Raji (cell line): ENCODE measurements around the gene ARHGAP10.

ENCODE experiments used
- POLR2A ChIP-seq: IDR thresholded peaks from 2 replicates; pipeline ENCODE4 v1.6.1; 2011; ENCODE audit warnings: low read depth, low read length, control low read depth; ENCODE audit not compliant: insufficient read depth

The ARHGAP10 gene

DNA sequence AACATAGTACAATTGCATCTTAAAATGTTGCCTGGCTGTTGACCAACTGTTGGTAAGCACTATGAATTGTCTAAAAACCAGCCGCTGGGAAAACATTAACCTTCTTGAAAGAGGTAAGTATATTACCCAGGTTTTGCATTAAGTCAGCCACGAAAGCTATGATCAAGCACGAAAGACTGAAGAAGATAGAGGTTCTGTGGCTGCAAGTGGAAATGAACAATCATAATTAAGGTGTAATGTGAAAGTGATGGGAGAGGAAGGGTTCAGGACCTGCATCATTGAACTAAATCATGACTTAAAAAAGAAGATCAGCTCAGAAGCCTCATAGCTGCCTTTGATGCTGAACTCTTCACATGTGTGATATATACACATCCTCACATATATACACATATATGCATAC is 369.3 kb downstream of the ARHGAP10 start:
- TF ChIP-seq POLR2A = no peak

- no peak for TF ChIP-seq POLR2A
Measured at GRCh38 chr4:148101790-148102189, 369.9 kb downstream of the ARHGAP10 start.

GRCh38 chr4:148103597-148104355 is 371.9 kb downstream of the ARHGAP10 start:
- no peak for TF ChIP-seq POLR2A

DNA sequence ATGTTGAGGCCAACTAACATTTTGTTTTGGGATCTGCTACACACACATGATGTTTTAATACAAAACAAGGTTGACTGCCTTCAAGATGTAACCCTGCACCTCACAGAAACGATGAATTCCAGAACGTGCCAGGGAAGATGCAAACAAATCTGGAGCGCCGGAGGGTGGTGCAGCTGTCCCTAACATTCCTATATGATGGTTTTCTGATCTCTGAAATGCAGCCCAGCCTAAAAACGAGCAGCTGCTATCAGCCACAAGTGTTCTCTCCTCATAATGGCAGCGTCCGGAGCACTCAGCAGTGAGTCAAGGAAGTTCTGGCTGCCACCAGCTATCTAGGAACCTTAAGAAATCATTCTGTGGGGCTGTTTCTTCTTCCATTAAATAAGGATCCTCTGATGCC is 376.9 kb downstream of the ARHGAP10 start:
- TF ChIP-seq POLR2A = no peak

GRCh38 chr4:148109216-148109615 is 377.3 kb downstream of the ARHGAP10 start:
- no peak for TF ChIP-seq POLR2A

GRCh38 chr4:148110169-148110568 is 378.3 kb downstream of the ARHGAP10 start:
- no peak for TF ChIP-seq POLR2A

DNA sequence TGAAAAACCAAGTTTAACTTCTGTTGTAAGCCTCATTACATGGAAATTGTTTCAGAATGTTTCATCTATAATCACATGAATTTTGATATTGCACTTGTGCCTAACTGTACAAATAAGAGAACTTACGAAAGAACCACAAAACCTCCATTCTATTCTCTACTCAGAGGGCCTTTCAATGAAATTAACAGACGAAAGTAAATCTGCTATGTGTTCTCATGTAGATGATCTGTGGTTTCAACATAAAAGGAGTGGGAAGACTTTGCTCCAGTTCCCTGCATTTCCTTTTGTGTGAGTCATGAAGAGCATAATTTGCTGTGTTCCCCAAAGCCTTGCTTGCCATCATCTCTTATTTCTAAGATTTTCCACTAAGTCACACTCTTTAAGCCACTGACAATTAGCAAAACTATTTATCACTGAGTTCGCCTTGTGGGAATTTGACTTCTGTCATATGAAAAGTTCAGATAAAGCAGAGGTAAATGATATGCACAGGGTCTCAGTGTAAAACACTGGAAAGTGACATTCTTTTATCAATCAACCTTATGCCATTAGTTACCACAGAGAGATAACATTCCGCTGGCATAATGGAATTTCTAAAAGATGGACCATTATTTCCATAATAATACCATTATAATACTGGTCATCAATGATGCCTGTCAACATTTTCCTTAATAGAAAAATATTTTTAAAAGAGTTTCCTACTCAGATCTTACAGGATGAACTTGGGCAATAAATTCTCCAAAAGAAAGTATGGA is 380.5 kb downstream of the ARHGAP10 start:
- TF ChIP-seq POLR2A = no peak

DNA sequence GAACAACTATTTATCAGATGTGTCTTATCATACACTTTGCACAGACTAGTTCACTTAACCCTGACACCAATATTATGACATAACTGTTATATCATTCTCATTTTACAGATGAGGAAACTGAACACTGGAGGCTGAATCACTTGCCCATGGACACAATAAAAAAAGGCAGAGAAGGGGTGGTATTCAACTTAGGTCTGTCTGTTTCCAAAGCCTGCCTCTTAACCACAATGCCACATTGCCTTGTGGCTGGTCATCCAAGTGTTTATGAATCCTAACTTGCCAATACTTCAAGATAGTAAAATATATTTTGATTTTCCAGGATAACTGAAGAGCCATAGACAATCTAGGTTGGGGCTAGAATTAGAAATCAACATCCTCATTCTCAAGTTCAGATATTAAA is 382.5 kb downstream of the ARHGAP10 start:
- no peak for TF ChIP-seq POLR2A

DNA sequence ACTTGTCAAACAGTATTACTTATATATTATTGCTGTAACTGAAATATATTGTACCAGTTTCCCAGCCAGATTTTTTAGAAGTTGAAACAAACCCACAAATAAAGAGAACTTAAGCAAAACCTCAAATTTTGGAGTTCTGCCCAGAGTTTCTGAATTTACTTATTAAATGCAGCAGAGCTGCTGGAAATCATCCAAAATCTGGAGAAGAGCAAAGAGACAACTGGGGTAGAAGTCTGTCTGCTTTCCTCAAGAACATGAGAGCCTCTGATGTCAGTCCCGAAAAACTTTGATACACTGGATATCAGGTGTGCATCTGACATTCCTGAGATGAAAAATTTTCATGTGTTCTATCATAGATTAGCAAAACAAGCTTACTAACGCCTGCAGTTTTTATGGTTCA is 384.4 kb downstream of the ARHGAP10 start:
- TF ChIP-seq POLR2A = no peak

GRCh38 chr4:148116969-148117368 is 385.1 kb downstream of the ARHGAP10 start:
- no peak for TF ChIP-seq POLR2A

DNA sequence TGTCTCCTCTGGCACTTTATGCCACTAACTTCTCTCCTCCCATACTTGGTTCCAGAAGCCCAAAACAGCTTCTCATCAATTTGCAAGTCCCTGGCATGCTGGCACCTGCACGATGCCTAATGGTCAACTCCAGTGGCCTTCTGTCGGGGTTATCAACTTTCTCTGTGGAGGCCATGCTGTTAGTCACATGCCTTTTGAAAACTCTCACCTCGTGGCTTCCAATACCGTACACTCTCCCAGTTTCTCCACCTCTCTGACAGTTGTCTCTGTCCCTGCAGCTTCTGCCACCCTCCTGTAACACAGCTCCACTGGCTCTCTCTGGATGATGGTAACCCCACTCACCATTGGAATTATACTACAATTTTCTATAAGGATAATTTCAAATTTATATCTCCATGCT is 386.3 kb downstream of the ARHGAP10 start:
- TF ChIP-seq POLR2A = no peak

GRCh38 chr4:148118633-148119032 is 386.7 kb downstream of the ARHGAP10 start:
- no peak for TF ChIP-seq POLR2A

GRCh38 chr4:148120216-148120615 is 388.3 kb downstream of the ARHGAP10 start:
- no peak for TF ChIP-seq POLR2A
